Measurements from ENCODE around the gene ROR2. TPM values are rescaled to one million over a fixed set of nuclear protein-coding genes. Genes with fewer than 3 reads are reported as not detected.
"Not testable (repeated sequence)": the region's sequence is repeated elsewhere in the genome, so short reads cannot be mapped to it uniquely, and the experiment has no call there.

The ROR2 gene
- polyA plus RNA-seq, 2 donors, result 1.7 to 3.6 TPM

- no peaks in the 10 kb centered on the region for H3K27me3 ChIP-seq (ENCODE audit: control insufficient read depth in 1 of 2, insufficient read depth in 2 of 2, low read length in 2 of 2)
- H3K9me3 ChIP-seq (ENCODE audit: control insufficient read depth in 2 of 2, insufficient read depth in 1 of 2, low read depth in 1 of 2, low read length in 1 of 2), result no peaks in the 10 kb centered on the region
- H3K4me1 ChIP-seq (ENCODE audit: control insufficient read depth in 2 of 2, insufficient read depth in 2 of 2, low read length in 1 of 2), result no peaks in the 10 kb centered on the region
- H3K36me3 ChIP-seq (ENCODE audit: control insufficient read depth in 2 of 2, insufficient read depth in 2 of 2, low read length in 1 of 2), result no peaks in the 10 kb centered on the region
- no peak overlapping the region for H3K4me3 ChIP-seq (ENCODE audit: low read depth in 1 of 2, low read length in 2 of 2)
- H3K27ac ChIP-seq (ENCODE audit: low read depth in 2 of 2, low read length in 1 of 2), result no peak overlapping the region
- WGBS, 2 donors, result 90 to 95% methylated on average over 6 of the region's 6 CpGs
Measured at GRCh38 chr9:91655215-91655614, 294.8 kb downstream of the ROR2 start.

GRCh38 chr9:91654527-91654926 is 295.5 kb downstream of the ROR2 start:
- H3K27me3 ChIP-seq (ENCODE audit: control insufficient read depth in 1 of 2, insufficient read depth in 2 of 2, low read length in 2 of 2), result no peaks in the 10 kb centered on the region
- no peaks in the 10 kb centered on the region for H3K36me3 ChIP-seq (ENCODE audit: control insufficient read depth in 2 of 2, insufficient read depth in 2 of 2, low read length in 1 of 2)
- WGBS, 2 donors, result 97 to 98% methylated on average over 1 of the region's 1 CpG
- no peaks in the 10 kb centered on the region for H3K4me1 ChIP-seq (ENCODE audit: control insufficient read depth in 2 of 2, insufficient read depth in 2 of 2, low read length in 1 of 2)
- H3K9me3 ChIP-seq (ENCODE audit: control insufficient read depth in 2 of 2, insufficient read depth in 1 of 2, low read depth in 1 of 2, low read length in 1 of 2), result no peaks in the 10 kb centered on the region
- no peak overlapping the region for H3K4me3 ChIP-seq (ENCODE audit: low read depth in 1 of 2, low read length in 2 of 2)
- no peak overlapping the region for H3K27ac ChIP-seq (ENCODE audit: low read depth in 2 of 2, low read length in 1 of 2)

- no peaks in the 10 kb centered on the region for H3K4me1 ChIP-seq (ENCODE audit: control insufficient read depth in 2 of 2, insufficient read depth in 2 of 2, low read length in 1 of 2)
- WGBS, 2 donors, result 84 to 94% methylated on average over 4 of the region's 4 CpGs
Measured at GRCh38 chr9:91647371-91647770, 302.7 kb downstream of the ROR2 start.

GRCh38 chr9:91646702-91647101 is 303.3 kb downstream of the ROR2 start:
- Histone ChIP-seq H3K9me3 (ENCODE audit: control insufficient read depth in 2 of 2, insufficient read depth in 1 of 2, low read depth in 1 of 2, low read length in 1 of 2) (no peaks in the 10 kb centered on the region), H3K27me3 (ENCODE audit: control insufficient read depth in 1 of 2, insufficient read depth in 2 of 2, low read length in 2 of 2) (no peaks in the 10 kb centered on the region), H3K36me3 (ENCODE audit: control insufficient read depth in 2 of 2, insufficient read depth in 2 of 2, low read length in 1 of 2) (no peaks in the 10 kb centered on the region), H3K27ac (ENCODE audit: low read depth in 2 of 2, low read length in 1 of 2) (no peak overlapping the region), H3K4me1 (ENCODE audit: control insufficient read depth in 2 of 2, insufficient read depth in 2 of 2, low read length in 1 of 2) (no peaks in the 10 kb centered on the region), H3K4me3 (ENCODE audit: low read depth in 1 of 2, low read length in 2 of 2) (no peak overlapping the region)
- WGBS, 2 donors, result 88 to 100% methylated on average over 1 of the region's 1 CpG

More at GRCh38 chr9:91647371-91647770, 302.7 kb downstream of the ROR2 start:
- Histone ChIP-seq H3K27me3 (ENCODE audit: control insufficient read depth in 1 of 2, insufficient read depth in 2 of 2, low read length in 2 of 2) (no peaks in the 10 kb centered on the region), H3K27ac (ENCODE audit: low read depth in 2 of 2, low read length in 1 of 2) (no peak overlapping the region), H3K4me3 (ENCODE audit: low read depth in 1 of 2, low read length in 2 of 2) (no peak overlapping the region), H3K36me3 (ENCODE audit: control insufficient read depth in 2 of 2, insufficient read depth in 2 of 2, low read length in 1 of 2) (no peaks in the 10 kb centered on the region), H3K9me3 (ENCODE audit: control insufficient read depth in 2 of 2, insufficient read depth in 1 of 2, low read depth in 1 of 2, low read length in 1 of 2) (no peaks in the 10 kb centered on the region)

GRCh38 chr9:91644433-91644832 is 305.6 kb downstream of the ROR2 start:
- WGBS, 2 donors, result 93 to 95% methylated on average over 3 of the region's 3 CpGs
- no peaks in the 10 kb centered on the region for H3K27me3 ChIP-seq (ENCODE audit: control insufficient read depth in 1 of 2, insufficient read depth in 2 of 2, low read length in 2 of 2)
- H3K4me1 ChIP-seq (ENCODE audit: control insufficient read depth in 2 of 2, insufficient read depth in 2 of 2, low read length in 1 of 2), result no peaks in the 10 kb centered on the region
- no peak overlapping the region for H3K27ac ChIP-seq (ENCODE audit: low read depth in 2 of 2, low read length in 1 of 2)
- peaks cover 0 to 4% of the 10 kb centered on the region in 2 donors for H3K9me3 ChIP-seq (ENCODE audit: control insufficient read depth in 2 of 2, insufficient read depth in 1 of 2, low read depth in 1 of 2, low read length in 1 of 2)
- no peak overlapping the region for H3K4me3 ChIP-seq (ENCODE audit: low read depth in 1 of 2, low read length in 2 of 2)
- H3K36me3 ChIP-seq (ENCODE audit: control insufficient read depth in 2 of 2, insufficient read depth in 2 of 2, low read length in 1 of 2), result no peaks in the 10 kb centered on the region

GRCh38 chr9:91643481-91644077 is 306.4 kb downstream of the ROR2 start:
- Histone ChIP-seq H3K27ac (ENCODE audit: low read depth in 2 of 2, low read length in 1 of 2) (no peak overlapping the region), H3K36me3 (ENCODE audit: control insufficient read depth in 2 of 2, insufficient read depth in 2 of 2, low read length in 1 of 2) (no peaks in the 10 kb centered on the region), H3K4me1 (ENCODE audit: control insufficient read depth in 2 of 2, insufficient read depth in 2 of 2, low read length in 1 of 2) (no peaks in the 10 kb centered on the region), H3K9me3 (ENCODE audit: control insufficient read depth in 2 of 2, insufficient read depth in 1 of 2, low read depth in 1 of 2, low read length in 1 of 2) (peaks cover 0 to 4% of the 10 kb centered on the region in 2 donors), H3K27me3 (ENCODE audit: control insufficient read depth in 1 of 2, insufficient read depth in 2 of 2, low read length in 2 of 2) (no peaks in the 10 kb centered on the region), H3K4me3 (ENCODE audit: low read depth in 1 of 2, low read length in 2 of 2) (no peak overlapping the region)
- 55 to 59% methylated on average over 7 of the region's 7 CpGs for WGBS, 2 donors

GRCh38 chr9:91642771-91643170 is 307.3 kb downstream of the ROR2 start:
- 81 to 86% methylated on average over 5 of the region's 5 CpGs for WGBS, 2 donors
- H3K9me3 ChIP-seq (ENCODE audit: control insufficient read depth in 2 of 2, insufficient read depth in 1 of 2, low read depth in 1 of 2, low read length in 1 of 2), result peaks cover 0 to 4% of the 10 kb centered on the region in 2 donors

GRCh38 chr9:91640428-91640827 is 309.6 kb downstream of the ROR2 start:
- no peak overlapping the region for H3K4me3 ChIP-seq (ENCODE audit: low read depth in 1 of 2, low read length in 2 of 2)
- peaks cover 0 to 4% of the 10 kb centered on the region in 2 donors for H3K9me3 ChIP-seq (ENCODE audit: control insufficient read depth in 2 of 2, insufficient read depth in 1 of 2, low read depth in 1 of 2, low read length in 1 of 2)
- no peaks in the 10 kb centered on the region for H3K4me1 ChIP-seq (ENCODE audit: control insufficient read depth in 2 of 2, insufficient read depth in 2 of 2, low read length in 1 of 2)
- WGBS, 2 donors, result 61 to 69% methylated on average over 2 of the region's 2 CpGs
- H3K27ac ChIP-seq (ENCODE audit: low read depth in 2 of 2, low read length in 1 of 2), result no peak overlapping the region
- H3K27me3 ChIP-seq (ENCODE audit: control insufficient read depth in 1 of 2, insufficient read depth in 2 of 2, low read length in 2 of 2), result no peaks in the 10 kb centered on the region
- H3K36me3 ChIP-seq (ENCODE audit: control insufficient read depth in 2 of 2, insufficient read depth in 2 of 2, low read length in 1 of 2), result no peaks in the 10 kb centered on the region

More at GRCh38 chr9:91642771-91643170, 307.3 kb downstream of the ROR2 start:
- no peak overlapping the region for H3K27ac ChIP-seq (ENCODE audit: low read depth in 2 of 2, low read length in 1 of 2)
- H3K4me1 ChIP-seq (ENCODE audit: control insufficient read depth in 2 of 2, insufficient read depth in 2 of 2, low read length in 1 of 2), result no peaks in the 10 kb centered on the region
- H3K27me3 ChIP-seq (ENCODE audit: control insufficient read depth in 1 of 2, insufficient read depth in 2 of 2, low read length in 2 of 2), result no peaks in the 10 kb centered on the region
- H3K36me3 ChIP-seq (ENCODE audit: control insufficient read depth in 2 of 2, insufficient read depth in 2 of 2, low read length in 1 of 2), result no peaks in the 10 kb centered on the region
- H3K4me3 ChIP-seq (ENCODE audit: low read depth in 1 of 2, low read length in 2 of 2), result no peak overlapping the region

- H3K9me3 ChIP-seq (ENCODE audit: control insufficient read depth in 2 of 2, insufficient read depth in 1 of 2, low read depth in 1 of 2, low read length in 1 of 2), result peaks cover 0 to 4% of the 10 kb centered on the region in 2 donors
- H3K27me3 ChIP-seq (ENCODE audit: control insufficient read depth in 1 of 2, insufficient read depth in 2 of 2, low read length in 2 of 2), result no peaks in the 10 kb centered on the region
- no peak overlapping the region for H3K4me3 ChIP-seq (ENCODE audit: low read depth in 1 of 2, low read length in 2 of 2)
- no peaks in the 10 kb centered on the region for H3K36me3 ChIP-seq (ENCODE audit: control insufficient read depth in 2 of 2, insufficient read depth in 2 of 2, low read length in 1 of 2)
- no peak overlapping the region for H3K27ac ChIP-seq (ENCODE audit: low read depth in 2 of 2, low read length in 1 of 2)
- 89 to 96% methylated on average over 1 of the region's 1 CpG for WGBS, 2 donors
- H3K4me1 ChIP-seq (ENCODE audit: control insufficient read depth in 2 of 2, insufficient read depth in 2 of 2, low read length in 1 of 2), result no peaks in the 10 kb centered on the region
Measured at GRCh38 chr9:91639054-91639453, 311.0 kb downstream of the ROR2 start.

GRCh38 chr9:91634832-91635231 is 315.2 kb downstream of the ROR2 start:
- 86 to 89% methylated on average over 7 of the region's 7 CpGs for WGBS, 2 donors
- not testable (repeated sequence) for H3K4me3 ChIP-seq (ENCODE audit: low read depth in 1 of 2, low read length in 2 of 2); H3K4me1 ChIP-seq (ENCODE audit: control insufficient read depth in 2 of 2, insufficient read depth in 2 of 2, low read length in 1 of 2); H3K27me3 ChIP-seq (ENCODE audit: control insufficient read depth in 1 of 2, insufficient read depth in 2 of 2, low read length in 2 of 2); H3K36me3 ChIP-seq (ENCODE audit: control insufficient read depth in 2 of 2, insufficient read depth in 2 of 2, low read length in 1 of 2); H3K9me3 ChIP-seq (ENCODE audit: control insufficient read depth in 2 of 2, insufficient read depth in 1 of 2, low read depth in 1 of 2, low read length in 1 of 2); H3K27ac ChIP-seq (ENCODE audit: low read depth in 2 of 2, low read length in 1 of 2)
